Activated naive CD8-positive, alpha-beta T cell treated with anti-CD3 and anti-CD28 coated beads, Interleukin-2, amount 10 ng/mL, durations not matched to agents 7 days and 5 days (primary cell): ENCODE data around the gene UGGT1. TPM values are rescaled to one million over a fixed set of nuclear protein-coding genes. Genes with fewer than 3 reads are reported as not detected.

ENCODE experiments used
- ATAC-seq: fragments of 150-1000 bp; cut with Tn5 transposase; one replicate; pipeline ENCODE4 v1.10.0; 2021; ENCODE audit warnings: low read depth, moderate library complexity
- POLR2A ChIA-PET: fragments of 350-600 bp; sonication (Branson Sonifier 250); formaldehyde crosslinking; loops from one replicate; lab custom pipeline; 2021; ENCODE audit warnings: antibody characterized with exemption; lab: Charles Lee
- DNase-seq: peaks from one replicate; pipeline ENCODE4 v3.0.0; 2021
- H3K27ac Mint-ChIP-seq: one replicate; pipeline ENCODE4 v1.8.0; 2022; ENCODE audit warnings: mild to moderate bottlenecking, mixed read lengths
- H3K27me3 Mint-ChIP-seq: one replicate; pipeline ENCODE4 v1.8.0; 2022; ENCODE audit warnings: mild to moderate bottlenecking, moderate library complexity, mixed read lengths
- H3K36me3 Mint-ChIP-seq: one replicate; pipeline ENCODE4 v1.8.0; 2021; ENCODE audit warnings: mild to moderate bottlenecking, mixed read lengths
- H3K4me1 Mint-ChIP-seq: one replicate; pipeline ENCODE4 v1.8.0; 2021; ENCODE audit warnings: mixed read lengths
- H3K4me3 Mint-ChIP-seq: one replicate; pipeline ENCODE4 v1.8.0; 2022; ENCODE audit warnings: mild to moderate bottlenecking, moderate library complexity, mixed read lengths
- H3K9me3 Mint-ChIP-seq: one replicate; pipeline ENCODE4 v1.8.0; 2021; ENCODE audit warnings: mixed read lengths
- total RNA-seq, 2 experiments: library from RNA; stranded (reverse); gene quantifications; one replicate each; pipeline ENCODE4 v1.2.3, GENCODE V29; 2021

UGGT1 gene, protein sequence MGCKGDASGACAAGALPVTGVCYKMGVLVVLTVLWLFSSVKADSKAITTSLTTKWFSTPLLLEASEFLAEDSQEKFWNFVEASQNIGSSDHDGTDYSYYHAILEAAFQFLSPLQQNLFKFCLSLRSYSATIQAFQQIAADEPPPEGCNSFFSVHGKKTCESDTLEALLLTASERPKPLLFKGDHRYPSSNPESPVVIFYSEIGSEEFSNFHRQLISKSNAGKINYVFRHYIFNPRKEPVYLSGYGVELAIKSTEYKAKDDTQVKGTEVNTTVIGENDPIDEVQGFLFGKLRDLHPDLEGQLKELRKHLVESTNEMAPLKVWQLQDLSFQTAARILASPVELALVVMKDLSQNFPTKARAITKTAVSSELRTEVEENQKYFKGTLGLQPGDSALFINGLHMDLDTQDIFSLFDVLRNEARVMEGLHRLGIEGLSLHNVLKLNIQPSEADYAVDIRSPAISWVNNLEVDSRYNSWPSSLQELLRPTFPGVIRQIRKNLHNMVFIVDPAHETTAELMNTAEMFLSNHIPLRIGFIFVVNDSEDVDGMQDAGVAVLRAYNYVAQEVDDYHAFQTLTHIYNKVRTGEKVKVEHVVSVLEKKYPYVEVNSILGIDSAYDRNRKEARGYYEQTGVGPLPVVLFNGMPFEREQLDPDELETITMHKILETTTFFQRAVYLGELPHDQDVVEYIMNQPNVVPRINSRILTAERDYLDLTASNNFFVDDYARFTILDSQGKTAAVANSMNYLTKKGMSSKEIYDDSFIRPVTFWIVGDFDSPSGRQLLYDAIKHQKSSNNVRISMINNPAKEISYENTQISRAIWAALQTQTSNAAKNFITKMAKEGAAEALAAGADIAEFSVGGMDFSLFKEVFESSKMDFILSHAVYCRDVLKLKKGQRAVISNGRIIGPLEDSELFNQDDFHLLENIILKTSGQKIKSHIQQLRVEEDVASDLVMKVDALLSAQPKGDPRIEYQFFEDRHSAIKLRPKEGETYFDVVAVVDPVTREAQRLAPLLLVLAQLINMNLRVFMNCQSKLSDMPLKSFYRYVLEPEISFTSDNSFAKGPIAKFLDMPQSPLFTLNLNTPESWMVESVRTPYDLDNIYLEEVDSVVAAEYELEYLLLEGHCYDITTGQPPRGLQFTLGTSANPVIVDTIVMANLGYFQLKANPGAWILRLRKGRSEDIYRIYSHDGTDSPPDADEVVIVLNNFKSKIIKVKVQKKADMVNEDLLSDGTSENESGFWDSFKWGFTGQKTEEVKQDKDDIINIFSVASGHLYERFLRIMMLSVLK (N-terminal part only)
- 10 to 100 TPM; 55.4 to 56.5 TPM for total RNA-seq

DNA sequence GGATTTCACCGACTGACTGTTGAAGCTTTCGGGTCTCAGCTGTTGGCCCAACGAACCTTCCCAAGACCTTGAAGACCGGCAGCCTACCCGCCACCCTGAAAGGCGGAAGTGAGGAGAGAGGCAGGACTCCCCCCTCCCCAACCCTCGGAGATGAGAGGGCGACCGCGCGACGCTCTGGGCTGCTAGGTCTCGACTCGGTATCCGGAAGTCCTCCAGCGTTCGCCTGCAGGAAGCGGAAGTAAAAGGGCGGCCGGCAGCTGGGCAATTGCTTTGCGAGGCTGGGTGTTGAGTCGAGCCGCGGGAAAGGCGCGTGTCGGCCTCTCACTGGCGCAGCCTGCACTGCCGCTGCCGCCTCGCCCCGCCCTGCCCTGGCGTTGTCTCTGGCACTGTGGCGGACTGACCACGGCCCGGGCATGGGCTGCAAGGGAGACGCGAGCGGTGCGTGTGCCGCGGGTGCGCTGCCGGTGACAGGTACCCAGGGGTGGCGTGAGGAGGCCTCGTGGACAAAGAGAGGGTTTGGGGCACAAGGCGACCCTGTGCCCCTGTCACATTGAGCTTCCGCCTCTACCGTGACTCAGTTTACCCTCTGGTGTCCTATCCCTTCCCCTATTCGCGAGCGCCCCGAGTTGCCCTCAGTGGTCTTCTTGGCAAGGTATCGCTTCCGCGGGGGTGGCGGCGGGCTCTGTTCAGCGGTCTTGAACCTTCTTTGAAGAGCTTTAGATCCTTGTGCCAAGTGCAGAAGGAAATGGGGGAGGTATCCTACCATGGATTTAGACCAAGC lies at the start of gene UGGT1:
Gene UGGT1, plus strand, starts transcription at position 256 of the 781 bp plus-strand sequence. Its CDS starts 158 bp downstream, at position 414.
- Mint-ChIP-seq H3K4me3 (peak within 1 kb of the TSS; percentile 90), H3K4me1 (peaks cover 32% of the 10 kb centered on the region)
- POLR2A ChIA-PET: interaction anchor here (0.7 to 3.3 kb wide), 20 partner anchors 8 to 528 kb away, joined by 3 to 53 read pairs (median 4); partner anchors contain the start of genes SAP130, SFT2D3 and WDR33

DNA sequence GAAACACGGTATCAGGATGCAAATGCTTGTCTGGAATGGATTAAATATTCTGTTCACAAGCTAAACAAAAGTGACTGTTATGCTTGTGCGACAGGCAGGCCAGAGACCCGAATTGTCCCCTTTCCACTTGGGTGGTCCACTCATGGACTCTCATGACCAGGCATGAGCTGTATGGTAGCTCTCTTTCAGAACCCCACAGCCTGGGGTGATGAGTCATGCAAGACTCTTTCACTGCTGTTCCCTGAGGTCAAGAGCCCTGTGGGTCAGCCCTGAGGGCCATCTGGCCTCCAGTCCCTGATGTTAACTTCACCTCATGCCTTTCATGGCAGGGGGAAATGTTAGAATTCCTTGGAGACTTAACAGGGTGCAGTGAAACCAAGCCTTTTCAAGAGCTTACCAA lies 49.4 kb upstream of the UGGT1 start:
- Mint-ChIP-seq H3K9me3 (peaks cover 24% of the 10 kb centered on the region), H3K36me3 (no peaks in the 10 kb centered on the region), H3K27ac (no peak overlapping the region), H3K4me3 (no peak overlapping the region), H3K4me1 (no peaks in the 10 kb centered on the region), H3K27me3 (peaks cover 6% of the 10 kb centered on the region)
- DNase-seq (no peak), ATAC-seq (no peak)
- POLR2A ChIA-PET: no interaction called here

More for the DNA sequence above, at the start of gene UGGT1:
- DNase-seq (peak; percentile 88), ATAC-seq (peak; percentile 95)
- peak within 1 kb of the TSS; percentile 94 for H3K27ac Mint-ChIP-seq
- H3K36me3 Mint-ChIP-seq: peaks cover 5% of the 10 kb centered on the region
- no peaks in the 10 kb centered on the region for H3K27me3 Mint-ChIP-seq
- H3K9me3 Mint-ChIP-seq: no peaks in the 10 kb centered on the region

DNA sequence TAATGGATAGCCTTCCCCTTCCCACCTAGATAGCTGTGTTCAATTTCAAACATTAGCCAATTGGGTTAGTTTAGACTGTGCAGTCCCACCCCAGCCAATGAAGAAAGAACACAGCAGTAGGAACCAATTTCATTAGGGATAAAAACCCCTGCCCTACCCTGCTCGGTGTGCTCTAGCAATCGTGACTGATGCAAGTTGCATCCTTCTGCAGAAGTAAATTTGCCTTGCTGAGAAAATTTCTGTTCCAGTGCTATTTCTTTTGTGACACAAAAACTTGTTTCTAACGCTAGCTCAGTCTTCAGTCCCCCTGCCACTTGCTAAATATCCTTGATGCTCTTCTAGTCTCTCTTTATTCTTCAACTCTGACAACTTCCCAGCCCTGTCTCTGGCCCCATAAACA lies 48.0 kb upstream of the UGGT1 start:
- POLR2A ChIA-PET: no interaction called here
- Mint-ChIP-seq H3K27ac (no peak overlapping the region), H3K4me1 (no peaks in the 10 kb centered on the region), H3K9me3 (peaks cover 26% of the 10 kb centered on the region), H3K36me3 (no peaks in the 10 kb centered on the region), H3K27me3 (peaks cover 6% of the 10 kb centered on the region), H3K4me3 (no peak overlapping the region)
- no peak for DNase-seq
- ATAC-seq: no peak

DNA sequence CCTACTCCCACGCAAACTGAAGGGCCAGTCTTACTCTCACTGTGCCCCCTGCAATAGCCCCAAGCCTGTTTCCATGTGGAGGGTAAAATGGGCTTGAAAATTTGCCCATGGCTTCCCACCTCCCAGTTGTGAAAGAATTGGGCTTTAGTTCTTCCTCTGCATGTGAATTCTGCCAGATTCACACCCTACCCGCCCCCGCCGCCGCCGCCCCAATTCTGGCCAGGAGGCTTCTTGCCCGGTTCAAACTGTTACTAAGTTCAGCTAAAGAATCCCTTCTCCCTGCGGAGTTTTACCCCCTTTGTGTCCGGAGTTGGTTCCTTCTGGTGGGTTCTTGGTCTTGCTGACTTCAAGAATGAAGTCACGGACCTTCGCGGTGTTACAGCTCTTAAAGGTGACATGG lies 37.7 kb upstream of the UGGT1 start:
- peaks cover 2% of the 10 kb centered on the region for H3K9me3 Mint-ChIP-seq
- no peaks in the 10 kb centered on the region for H3K4me1 Mint-ChIP-seq
- POLR2A ChIA-PET: no interaction called here
- peaks cover 25% of the 10 kb centered on the region for H3K27me3 Mint-ChIP-seq
- no peak for DNase-seq
- no peaks in the 10 kb centered on the region for H3K36me3 Mint-ChIP-seq
- ATAC-seq: no peak
- H3K4me3 Mint-ChIP-seq: no peak overlapping the region
- no peak overlapping the region for H3K27ac Mint-ChIP-seq

DNA sequence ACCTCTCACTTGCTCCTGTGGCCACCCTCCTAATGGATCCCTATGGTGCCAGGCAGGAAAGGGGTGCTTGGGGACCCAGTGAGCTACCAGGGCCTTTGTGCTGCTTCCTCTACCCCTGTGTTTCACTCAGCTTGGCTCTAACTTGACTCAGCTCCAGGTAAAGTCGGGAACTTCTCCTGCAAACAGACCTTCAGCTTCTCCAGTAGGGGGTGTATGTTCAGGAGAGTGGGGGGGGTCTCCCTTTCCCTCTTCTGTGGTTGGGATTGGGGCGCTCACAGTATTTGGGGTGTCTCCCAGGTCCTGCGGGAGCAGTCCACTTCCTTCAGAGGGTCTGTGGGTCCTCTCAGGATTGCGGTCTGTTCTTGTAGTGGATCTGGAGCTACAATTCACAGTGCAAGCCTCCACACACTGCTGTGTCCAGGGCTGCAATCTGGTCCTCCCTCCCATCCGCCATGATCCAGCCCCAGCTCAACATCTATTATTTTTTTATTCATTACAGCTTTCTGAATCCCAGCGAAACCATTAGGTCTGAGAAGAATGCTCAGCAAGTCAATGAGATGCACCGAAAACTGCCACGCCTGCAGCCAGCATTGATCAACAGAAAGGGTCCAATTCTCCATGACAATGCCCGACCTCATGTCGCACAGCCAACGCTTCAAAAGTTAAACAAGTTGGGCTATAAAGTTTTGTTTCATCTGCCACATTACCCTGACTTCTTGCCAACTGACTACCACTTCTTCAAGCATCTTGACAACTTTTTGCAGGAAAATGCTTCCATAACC lies 36.7 kb upstream of the UGGT1 start:
- peaks cover 23% of the 10 kb centered on the region for H3K27me3 Mint-ChIP-seq
- H3K27ac Mint-ChIP-seq: no peak overlapping the region
- POLR2A ChIA-PET: no interaction called here
- H3K4me1 Mint-ChIP-seq: no peaks in the 10 kb centered on the region
- DNase-seq (no peak), ATAC-seq (no peak)
- peaks cover under 1% of the 10 kb centered on the region for H3K9me3 Mint-ChIP-seq
- no peaks in the 10 kb centered on the region for H3K36me3 Mint-ChIP-seq
- H3K4me3 Mint-ChIP-seq: no peak overlapping the region

DNA sequence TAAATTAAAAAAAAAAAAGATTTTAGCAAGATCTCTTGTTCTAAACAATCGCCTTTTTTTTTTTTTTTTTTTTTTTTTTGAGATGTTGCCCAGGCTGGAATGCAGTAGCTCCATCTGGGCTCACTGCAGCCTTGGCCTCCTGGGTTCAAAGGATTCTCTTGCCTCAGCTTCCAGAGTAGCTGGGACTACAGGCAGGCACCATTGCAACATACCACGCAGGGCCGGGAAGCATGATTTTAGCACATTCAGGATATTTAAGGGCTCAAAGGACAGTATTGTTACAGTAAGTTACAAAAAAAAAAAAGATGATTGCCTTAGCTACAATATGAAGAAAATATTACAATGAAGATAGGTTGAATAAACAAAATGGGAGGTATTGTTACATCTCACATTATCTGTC lies 33.7 kb upstream of the UGGT1 start:
- ATAC-seq (no peak), DNase-seq (no peak)
- H3K9me3 Mint-ChIP-seq: no peaks in the 10 kb centered on the region
- H3K36me3 Mint-ChIP-seq: no peaks in the 10 kb centered on the region
- no peaks in the 10 kb centered on the region for H3K4me1 Mint-ChIP-seq
- POLR2A ChIA-PET: no interaction called here
- H3K27me3 Mint-ChIP-seq: peaks cover 6% of the 10 kb centered on the region
- no peak overlapping the region for H3K4me3 Mint-ChIP-seq
- H3K27ac Mint-ChIP-seq: no peak overlapping the region

DNA sequence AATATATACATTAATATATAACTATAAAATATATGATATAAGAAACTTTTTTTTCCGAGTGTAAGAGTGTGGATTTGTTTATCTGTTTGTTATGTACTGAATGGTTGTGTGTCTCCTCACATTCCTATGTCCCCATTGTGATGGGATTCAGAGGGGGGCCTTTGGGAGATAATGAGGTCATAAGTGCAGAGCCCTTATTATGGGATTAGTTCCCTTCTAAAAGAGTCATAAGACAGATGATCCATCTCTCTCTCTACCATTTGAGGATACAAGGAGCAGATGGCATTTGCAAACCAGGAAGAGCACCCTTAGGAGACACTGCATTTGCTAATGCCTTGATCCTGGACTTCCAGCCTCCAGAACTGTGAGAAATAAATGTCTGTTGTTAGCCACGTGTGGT lies 32.9 kb upstream of the UGGT1 start:
- Mint-ChIP-seq H3K27me3 (no peaks in the 10 kb centered on the region), H3K9me3 (no peaks in the 10 kb centered on the region), H3K36me3 (no peaks in the 10 kb centered on the region), H3K27ac (no peak overlapping the region), H3K4me1 (no peaks in the 10 kb centered on the region), H3K4me3 (no peak overlapping the region)
- no peak for DNase-seq
- no peak for ATAC-seq
- POLR2A ChIA-PET: no interaction called here

DNA sequence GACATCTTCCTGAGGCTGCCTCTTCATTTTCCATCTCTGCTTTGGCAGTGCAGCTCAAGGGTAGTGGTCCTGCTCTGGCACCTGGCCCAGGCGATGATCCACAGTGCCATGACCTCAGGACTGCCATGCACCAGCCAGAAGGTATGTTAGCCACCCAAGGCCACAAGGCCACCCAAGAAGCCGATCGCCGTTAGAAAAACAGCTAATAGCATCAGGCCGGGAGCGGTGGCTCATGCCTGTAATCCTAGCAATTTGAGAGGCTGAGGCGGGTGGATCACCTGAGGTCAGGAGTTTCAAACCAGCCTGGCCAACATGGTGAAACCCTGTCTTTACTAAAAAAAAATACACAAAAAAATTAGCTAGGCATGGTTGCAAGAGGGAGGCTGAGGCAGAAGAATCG lies 28.4 kb upstream of the UGGT1 start:
- Mint-ChIP-seq H3K27ac (no peak overlapping the region), H3K4me3 (no peak overlapping the region), H3K4me1 (no peaks in the 10 kb centered on the region), H3K27me3 (no peaks in the 10 kb centered on the region), H3K9me3 (no peaks in the 10 kb centered on the region), H3K36me3 (no peaks in the 10 kb centered on the region)
- POLR2A ChIA-PET: no interaction called here
- ATAC-seq: no peak
- DNase-seq: no peak

DNA sequence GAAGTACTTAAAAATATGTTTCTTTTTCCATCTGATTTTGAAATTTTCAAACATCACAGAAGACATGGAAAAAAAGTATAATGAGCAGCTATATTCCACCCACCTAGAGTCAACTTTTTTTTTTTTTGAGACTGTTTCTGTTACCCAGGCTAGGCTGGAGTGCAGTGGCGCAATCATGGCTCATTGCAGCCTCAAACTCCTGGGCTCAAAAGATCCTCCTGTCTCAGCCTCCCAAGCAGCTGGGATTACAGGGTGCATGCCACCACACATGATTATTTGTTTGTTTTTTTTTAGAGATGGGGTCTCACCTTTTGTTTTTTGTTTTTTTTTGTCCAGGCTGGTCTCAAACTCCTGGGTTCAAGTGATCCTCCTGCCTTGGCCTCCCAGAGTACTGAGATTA lies 26.6 kb upstream of the UGGT1 start:
- H3K4me1 Mint-ChIP-seq: no peaks in the 10 kb centered on the region
- POLR2A ChIA-PET: no interaction called here
- DNase-seq: no peak
- H3K27me3 Mint-ChIP-seq: no peaks in the 10 kb centered on the region
- H3K4me3 Mint-ChIP-seq: no peak overlapping the region
- H3K27ac Mint-ChIP-seq: no peak overlapping the region
- H3K9me3 Mint-ChIP-seq: no peaks in the 10 kb centered on the region
- no peak for ATAC-seq
- H3K36me3 Mint-ChIP-seq: no peaks in the 10 kb centered on the region

DNA sequence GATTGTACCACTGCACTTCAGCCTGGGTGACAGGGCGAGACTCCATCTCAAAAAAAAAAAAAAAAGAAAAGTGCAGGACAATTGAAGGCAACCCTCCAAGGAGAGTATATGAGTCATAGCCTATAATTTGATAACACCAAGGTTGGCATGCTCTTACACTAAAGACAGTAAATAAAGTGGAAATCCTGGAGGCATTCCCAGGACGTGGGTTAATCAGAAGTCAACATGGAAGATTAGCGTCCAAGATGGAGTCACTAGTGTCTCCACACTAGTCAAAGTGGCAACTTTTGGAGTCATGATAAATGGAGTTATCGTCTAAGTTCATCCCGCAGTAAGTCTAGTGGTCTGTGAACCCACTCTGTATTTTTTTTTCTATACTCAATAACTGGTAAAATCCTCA lies 21.2 kb upstream of the UGGT1 start:
- Mint-ChIP-seq H3K36me3 (no peaks in the 10 kb centered on the region), H3K9me3 (no peaks in the 10 kb centered on the region), H3K4me3 (no peak overlapping the region), H3K27me3 (no peaks in the 10 kb centered on the region), H3K27ac (no peak overlapping the region), H3K4me1 (no peaks in the 10 kb centered on the region)
- DNase-seq (no peak), ATAC-seq (no peak)
- POLR2A ChIA-PET: no interaction called here

DNA sequence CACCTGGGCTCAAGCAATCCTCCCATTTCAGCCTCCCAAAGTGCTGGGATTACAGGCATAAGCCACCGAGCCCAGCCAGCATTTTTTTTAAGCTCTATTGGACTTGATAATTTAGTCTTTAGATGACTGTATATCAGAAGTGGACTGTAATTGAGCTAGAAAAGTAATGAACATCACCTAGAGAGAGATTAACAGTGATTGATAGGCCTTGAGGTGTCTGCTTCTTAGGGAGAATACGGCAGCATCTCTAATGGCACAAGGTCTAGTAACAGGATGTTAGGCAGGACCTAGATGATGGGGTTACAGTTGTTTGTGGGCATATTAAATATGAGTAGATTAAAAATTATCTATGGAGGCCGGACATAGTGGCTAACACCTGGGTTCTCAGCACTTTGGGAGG lies 17.7 kb upstream of the UGGT1 start:
- no peaks in the 10 kb centered on the region for H3K9me3 Mint-ChIP-seq
- H3K27me3 Mint-ChIP-seq: peaks cover 2% of the 10 kb centered on the region
- no peak overlapping the region for H3K27ac Mint-ChIP-seq
- POLR2A ChIA-PET: no interaction called here
- DNase-seq: no peak
- no peaks in the 10 kb centered on the region for H3K36me3 Mint-ChIP-seq
- no peak for ATAC-seq
- peaks cover 3% of the 10 kb centered on the region for H3K4me1 Mint-ChIP-seq
- H3K4me3 Mint-ChIP-seq: no peak overlapping the region

DNA sequence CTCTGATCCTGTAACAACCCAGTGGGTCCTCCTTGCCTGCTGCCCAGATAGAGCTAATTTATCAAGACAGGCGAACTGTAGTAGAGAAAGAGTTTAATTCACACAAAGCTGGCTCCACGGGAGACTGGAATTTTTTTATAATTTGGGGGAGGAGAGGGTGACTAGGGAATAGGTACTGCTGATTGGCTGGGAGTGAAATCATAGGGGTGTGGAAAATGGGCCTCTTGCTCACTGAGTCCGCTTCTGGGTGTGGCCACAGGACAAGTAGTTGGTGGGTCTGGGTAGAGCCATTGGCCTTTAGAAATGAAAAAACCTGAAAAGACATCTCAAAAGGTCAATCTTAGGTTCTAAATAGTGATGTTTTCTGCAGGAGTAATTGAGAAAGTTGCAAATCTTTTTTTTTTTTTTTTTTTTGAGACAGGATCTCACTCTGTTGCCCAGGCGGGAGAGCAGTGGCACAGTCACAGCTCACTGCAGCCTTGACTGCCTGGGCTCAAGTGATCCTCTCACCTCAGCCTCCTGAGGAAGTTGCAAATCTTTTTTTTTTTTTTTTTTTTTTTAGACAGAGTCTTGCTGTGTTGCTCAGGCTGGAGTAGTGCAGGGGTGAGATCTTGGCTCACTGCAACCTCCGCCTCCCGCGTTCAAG lies 14.4 kb upstream of the UGGT1 start:
- DNase-seq: no peak
- Mint-ChIP-seq H3K27ac (no peak overlapping the region), H3K4me3 (no peak overlapping the region), H3K27me3 (peaks cover 6% of the 10 kb centered on the region), H3K9me3 (no peaks in the 10 kb centered on the region), H3K36me3 (no peaks in the 10 kb centered on the region), H3K4me1 (peaks cover 3% of the 10 kb centered on the region)
- no peak for ATAC-seq
- POLR2A ChIA-PET: no interaction called here
